Lung microvascular endothelial cell (primary cell): Measurements from ENCODE around the gene CGNL1. TPM values are rescaled to one million over a fixed set of nuclear protein-coding genes. Genes with fewer than 3 reads are reported as not detected.

ENCODE experiments used
- DNase-seq, 2 donors: peaks; one replicate each; pipeline versions ENCODE4 v3.0.0 to v3.0.0-alpha.2; 2010; ENCODE audit warnings: low read depth in 2 of 2
- total RNA-seq: library from RNA; depleted of rRNA; stranded (reverse); fragments of >200 nt; gene quantifications from 2 replicates; pipeline ENCODE4 v1.2.1, GENCODE V29; 2014

CGNL1 gene
- total RNA-seq, 1 donor from 2014 or later: 38.3 TPM

DNA sequence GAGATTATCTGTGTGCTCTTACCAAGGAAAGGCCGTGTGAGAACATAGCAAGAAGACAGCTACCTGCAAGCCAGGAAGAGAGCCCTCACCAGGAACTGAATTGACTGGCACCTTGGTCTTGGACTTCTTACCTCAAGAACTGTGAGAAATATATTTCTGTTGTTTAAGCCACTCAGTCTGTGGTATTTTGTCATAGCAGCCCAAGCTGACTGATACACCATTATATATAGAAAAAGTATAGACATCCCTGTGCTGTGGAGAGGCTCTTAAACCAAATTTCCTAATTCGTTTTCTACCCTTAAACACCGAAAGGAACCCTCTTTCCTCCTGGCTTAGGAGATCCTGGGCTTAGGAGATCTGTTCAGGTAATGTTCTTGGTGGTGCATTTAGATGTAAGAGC lies 44.8 kb downstream of the CGNL1 start:
- DNase-seq: no peak

DNA sequence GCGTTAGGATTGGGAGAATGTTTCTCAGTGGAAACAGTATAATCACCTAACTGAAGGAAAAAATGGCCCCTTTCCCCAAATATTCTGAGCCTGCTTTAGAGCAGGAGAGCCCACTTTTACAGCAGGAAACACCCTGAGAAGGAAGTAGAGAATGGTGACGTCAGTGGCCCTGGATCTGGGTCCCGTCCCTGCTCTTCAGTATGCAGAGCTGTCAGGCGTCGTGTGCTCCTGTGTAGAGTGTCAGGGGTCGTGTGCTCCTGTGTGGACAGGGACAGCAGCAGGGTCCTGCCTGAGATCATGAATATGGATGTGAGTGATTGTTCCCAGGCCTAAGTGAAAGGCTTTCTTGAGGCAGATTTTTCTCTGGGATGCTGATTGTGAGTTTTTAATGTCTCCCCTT lies 45.2 kb downstream of the CGNL1 start:
- DNase-seq: no peak

DNA sequence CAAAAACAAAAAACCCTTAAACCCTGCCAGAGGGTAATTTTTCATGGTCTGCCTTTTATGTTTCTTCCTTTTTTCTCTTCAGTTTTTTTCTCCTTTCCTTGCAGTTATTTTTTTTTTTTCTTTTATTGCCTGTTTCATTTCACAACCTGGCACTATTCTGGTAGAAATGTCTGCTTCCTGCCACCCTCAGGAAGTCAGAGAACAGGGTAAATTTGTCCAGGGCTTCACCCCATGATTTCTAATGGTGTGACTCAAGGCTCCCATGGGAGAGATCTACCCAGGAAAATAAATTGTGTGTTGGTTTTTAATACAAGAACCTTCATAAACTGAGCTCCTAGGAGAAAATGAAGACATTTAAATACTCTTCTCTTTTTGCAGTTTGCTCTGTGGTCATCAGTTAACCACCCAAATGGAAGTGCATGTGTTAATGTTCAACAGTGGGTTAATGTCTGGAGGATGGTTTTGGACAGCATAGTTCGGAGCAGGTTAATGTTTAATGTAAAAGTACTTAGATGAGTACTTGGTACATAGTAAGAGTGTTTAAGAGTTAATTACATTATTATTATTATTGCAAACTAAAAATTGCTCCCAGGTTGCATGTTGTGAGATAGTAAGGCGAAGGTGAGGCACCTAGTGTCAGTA lies 45.9 kb downstream of the CGNL1 start:
- DNase-seq: peak in 1 of 2 donors; percentile 23

- no peak for DNase-seq
Measured at GRCh38 chr15:57423599-57424140, 47.4 kb downstream of the CGNL1 start.

GRCh38 chr15:57424628-57425405 lies 48.5 kb downstream of the CGNL1 start:
- no peak for DNase-seq

GRCh38 chr15:57425842-57426241 lies 49.5 kb downstream of the CGNL1 start:
- no peak for DNase-seq

DNA sequence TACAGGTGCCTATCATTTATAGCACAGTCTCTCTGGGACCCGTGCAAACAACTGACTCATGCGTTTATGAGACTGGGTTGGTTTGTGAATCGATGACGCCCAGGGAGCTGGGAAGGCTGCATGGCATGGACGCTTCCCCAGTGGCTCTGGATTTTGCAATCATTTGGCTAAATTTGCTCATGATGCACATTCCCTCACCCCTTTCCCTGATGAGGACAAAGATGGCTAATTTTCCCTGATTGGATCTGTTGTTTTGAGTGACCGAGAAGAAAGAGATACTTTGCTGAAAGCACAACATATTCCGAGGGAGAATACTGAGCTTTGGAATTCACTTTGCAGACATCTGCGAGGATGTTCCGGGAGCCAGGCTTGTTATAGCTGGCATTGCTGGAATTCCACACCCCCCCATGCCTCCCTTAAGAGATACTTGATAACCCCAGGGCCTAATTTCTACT lies 51.1 kb downstream of the CGNL1 start:
- DNase-seq: no peak

DNA sequence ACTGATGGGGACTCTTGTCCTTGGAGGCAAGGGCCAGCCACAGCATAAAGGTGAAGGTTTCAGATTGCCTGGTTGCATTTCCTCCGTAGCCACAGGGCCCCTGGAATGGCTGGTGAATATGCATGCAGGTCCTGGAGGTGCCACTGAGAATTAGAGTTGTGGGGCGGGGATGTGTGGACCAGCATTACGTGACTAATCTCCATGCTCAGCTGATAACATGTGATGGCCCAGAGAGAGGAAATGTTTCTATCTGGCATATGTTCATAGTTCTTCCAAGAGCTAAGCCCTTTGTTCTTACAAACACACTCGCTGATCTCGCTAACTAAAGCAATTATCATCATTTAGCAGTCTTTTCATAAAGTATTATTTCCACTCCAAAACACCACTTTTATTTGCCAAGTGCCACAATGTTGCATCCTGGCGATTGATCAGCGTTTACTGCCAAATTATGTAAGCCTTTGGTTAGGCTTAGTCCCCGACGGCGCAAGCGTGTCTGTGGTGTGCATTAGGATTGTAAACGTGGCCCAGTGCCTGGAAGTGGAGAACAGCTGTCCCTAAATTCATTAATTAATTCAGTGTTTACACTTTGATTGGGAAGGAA lies 55.9 kb downstream of the CGNL1 start:
- peak; percentile 50 to 65 for DNase-seq

DNA sequence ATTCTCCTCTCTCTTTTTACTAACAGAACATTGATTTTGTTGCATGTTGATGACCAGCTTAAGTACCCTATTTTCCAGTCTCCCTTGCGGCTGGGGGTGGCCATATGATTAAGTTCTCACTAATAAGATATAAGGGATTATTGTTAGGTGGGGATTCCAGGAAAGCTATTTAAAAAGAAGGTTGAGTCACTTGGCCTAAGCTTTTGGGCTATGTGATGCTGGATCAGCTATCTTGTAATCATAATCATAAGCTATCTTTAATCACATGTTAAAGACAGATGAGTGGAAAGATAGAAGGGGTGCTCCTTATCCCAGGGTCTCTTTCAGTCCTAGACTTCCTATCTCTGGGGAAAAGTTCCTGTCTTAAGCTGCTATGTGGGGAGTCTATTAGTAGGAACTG lies 59.9 kb downstream of the CGNL1 start:
- no peak for DNase-seq

- no peak for DNase-seq
Measured at GRCh38 chr15:57436961-57437360, 60.7 kb downstream of the CGNL1 start.

DNA sequence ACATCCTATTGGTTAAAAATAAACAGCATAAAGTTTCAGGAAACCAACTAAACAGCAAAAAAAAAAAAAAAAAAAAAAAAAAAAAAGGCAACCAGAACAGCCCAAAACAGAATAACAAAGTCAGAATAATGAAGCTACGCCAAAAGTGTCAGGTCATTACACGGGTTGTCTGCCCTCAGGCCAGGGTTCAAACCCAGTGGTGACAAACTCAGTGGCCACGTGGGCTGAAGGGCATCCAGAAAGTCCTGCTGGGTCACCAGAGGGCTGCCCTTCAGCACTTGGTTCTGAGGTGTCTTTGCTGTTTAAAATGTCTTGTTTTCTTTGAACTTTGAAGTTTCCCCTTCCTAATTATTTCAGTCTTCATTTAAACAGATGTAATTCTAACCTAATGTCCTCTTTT lies 61.3 kb downstream of the CGNL1 start:
- no peak for DNase-seq

- DNase-seq: no peak
Measured at GRCh38 chr15:57438166-57438565, 61.9 kb downstream of the CGNL1 start.

GRCh38 chr15:57439128-57440027 lies 63.1 kb downstream of the CGNL1 start:
- DNase-seq: peak in 1 of 2 donors; percentile 67

DNA sequence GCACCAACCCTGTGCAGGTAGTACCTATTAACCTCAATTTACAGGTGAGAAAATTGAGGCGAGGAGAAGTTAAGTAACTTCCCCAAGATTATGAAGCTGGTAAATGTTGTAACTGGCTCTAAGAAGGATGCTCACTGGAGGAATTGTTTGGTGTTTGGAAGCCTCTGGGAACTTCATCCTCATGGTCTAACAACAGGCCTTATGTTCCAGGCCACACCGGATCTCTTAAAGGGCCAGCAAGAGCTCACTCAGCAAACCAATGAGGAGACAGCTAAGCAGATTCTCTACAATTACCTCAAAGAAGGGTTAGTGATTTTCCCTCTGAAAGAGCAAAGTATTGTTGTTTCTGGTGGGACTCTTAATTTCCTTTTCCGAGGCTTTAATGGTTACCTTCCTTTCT lies 63.9 kb downstream of the CGNL1 start:
- no peak for DNase-seq

GRCh38 chr15:57440799-57441198 lies 64.5 kb downstream of the CGNL1 start:
- peak; percentile 47 to 58 for DNase-seq

- DNase-seq: no peak
Measured at GRCh38 chr15:57442335-57442734, 66.0 kb downstream of the CGNL1 start.

- DNase-seq: no peak
Measured at GRCh38 chr15:57443486-57443885, 67.2 kb downstream of the CGNL1 start.

GRCh38 chr15:57444877-57445513 lies 68.7 kb downstream of the CGNL1 start:
- DNase-seq: peak in 1 of 2 donors; percentile 39

GRCh38 chr15:57445872-57446271 lies 69.6 kb downstream of the CGNL1 start:
- DNase-seq: no peak

DNA sequence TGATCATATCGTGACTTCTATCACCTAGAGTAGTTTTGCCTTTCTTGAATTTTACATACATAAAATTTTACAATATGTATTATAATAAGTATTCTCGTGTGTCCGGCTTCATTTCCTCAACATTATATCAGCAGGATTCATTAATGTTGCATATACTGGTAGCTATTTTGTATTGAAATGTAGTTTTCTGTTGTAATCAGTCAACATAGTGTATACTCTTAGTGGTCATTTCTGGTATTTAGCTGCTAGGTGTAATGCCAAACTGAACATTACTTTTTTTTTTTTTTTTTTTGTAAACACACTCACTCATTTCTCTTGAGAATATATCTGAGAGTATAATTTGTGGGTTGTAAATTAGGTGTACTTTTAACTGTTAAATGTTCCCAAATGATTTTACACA lies 70.1 kb downstream of the CGNL1 start:
- DNase-seq: no peak

DNA sequence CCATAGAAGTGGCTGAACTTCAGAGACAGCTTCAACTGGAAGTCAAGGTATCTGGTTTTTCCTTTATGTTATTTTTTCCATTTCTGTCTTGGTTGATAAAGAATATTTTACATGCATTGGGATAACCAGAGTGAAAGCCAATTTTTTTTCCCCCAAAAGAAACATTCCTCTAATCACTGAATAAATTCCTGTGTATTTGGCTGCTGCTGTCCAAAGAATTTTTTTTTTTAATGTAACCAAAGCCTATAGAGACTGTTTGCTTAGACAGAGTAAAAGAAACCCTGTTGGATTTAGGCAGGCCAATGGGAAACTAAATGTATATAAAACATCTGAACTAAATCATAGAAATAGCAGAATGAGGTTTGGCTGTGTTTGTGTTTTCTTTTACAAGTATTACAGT lies 75.2 kb downstream of the CGNL1 start:
- DNase-seq: no peak
